ENCODE data around the gene PARP12. TPM values are rescaled to one million over a fixed set of nuclear protein-coding genes. Genes with fewer than 3 reads are reported as not detected.
A peak's percentile ranks its signal among the peaks of the same experiment; 100 is the strongest.

PARP12 gene
- total and polyA plus RNA-seq, 8 donors = 29.4 to 68.2 (median 33.5) TPM

GRCh38 chr7:140023728-140024127 is 39.0 kb downstream of the PARP12 start:
- Histone ChIP-seq H3K36me3 (peaks cover 0 to 83% of the 10 kb centered on the region in 2 donors), H3K4me3 (no peak overlapping the region), H3K4me1 (no peaks in the 10 kb centered on the region), H3K27ac (no peak overlapping the region), H3K27me3 (no peaks in the 10 kb centered on the region), H3K9me3 (no peaks in the 10 kb centered on the region)
- no peak for DNase-seq
- TF ChIP-seq CTCF (IDR thresholded peaks at IDR 0.05) = no peak
- intact Hi-C loops (cut with DNase I) = no loop called here
- ATAC-seq = no peak

GRCh38 chr7:140022582-140023211 is 40.1 kb downstream of the PARP12 start:
- Histone ChIP-seq H3K9me3 (no peaks in the 10 kb centered on the region), H3K36me3 (peaks cover 0 to 79% of the 10 kb centered on the region in 2 donors), H3K27ac (no peak overlapping the region), H3K4me3 (no peak overlapping the region), H3K27me3 (no peaks in the 10 kb centered on the region), H3K4me1 (no peaks in the 10 kb centered on the region)
- ATAC-seq (no peak), DNase-seq (no peak)
- no peak for TF ChIP-seq CTCF (IDR thresholded peaks at IDR 0.05)
- intact Hi-C loops (cut with DNase I) = no loop called here

GRCh38 chr7:140021603-140022002 is 41.1 kb downstream of the PARP12 start:
- Histone ChIP-seq H3K27me3 (no peaks in the 10 kb centered on the region), H3K27ac (no peak overlapping the region), H3K9me3 (no peaks in the 10 kb centered on the region), H3K36me3 (peaks cover 0 to 79% of the 10 kb centered on the region in 2 donors), H3K4me3 (no peak overlapping the region), H3K4me1 (no peaks in the 10 kb centered on the region)
- no peak for TF ChIP-seq CTCF (IDR thresholded peaks at IDR 0.05)
- no peak for ATAC-seq
- intact Hi-C loops (cut with DNase I) = no loop called here
- no peak for DNase-seq

GRCh38 chr7:140019606-140020005 is 43.1 kb downstream of the PARP12 start:
- Histone ChIP-seq H3K4me1 (no peaks in the 10 kb centered on the region), H3K9me3 (no peaks in the 10 kb centered on the region), H3K27ac (no peak overlapping the region), H3K27me3 (no peaks in the 10 kb centered on the region), H3K36me3 (peaks cover 0 to 67% of the 10 kb centered on the region in 2 donors), H3K4me3 (no peak overlapping the region)
- intact Hi-C loops (cut with DNase I) = no loop called here
- DNase-seq = no peak
- no peak for ATAC-seq
- no peak for TF ChIP-seq CTCF (IDR thresholded peaks at IDR 0.05)

- H3K27me3 ChIP-seq = no peaks in the 10 kb centered on the region
- ATAC-seq (peak; percentile 29), DNase-seq (no peak)
- H3K36me3 ChIP-seq = peaks cover 0 to 66% of the 10 kb centered on the region in 2 donors
- H3K4me1 ChIP-seq = no peaks in the 10 kb centered on the region
- no peak for TF ChIP-seq CTCF (IDR thresholded peaks at IDR 0.05)
- H3K9me3 ChIP-seq = no peaks in the 10 kb centered on the region
- no peak overlapping the region for H3K27ac ChIP-seq
- H3K4me3 ChIP-seq = no peak overlapping the region
- intact Hi-C loops (cut with DNase I) = no loop called here
Observed at GRCh38 chr7:140019172-140019571, 43.6 kb downstream of the PARP12 start.
